ENCODE measurements around the gene ACAN.

Gene ACAN

DNA sequence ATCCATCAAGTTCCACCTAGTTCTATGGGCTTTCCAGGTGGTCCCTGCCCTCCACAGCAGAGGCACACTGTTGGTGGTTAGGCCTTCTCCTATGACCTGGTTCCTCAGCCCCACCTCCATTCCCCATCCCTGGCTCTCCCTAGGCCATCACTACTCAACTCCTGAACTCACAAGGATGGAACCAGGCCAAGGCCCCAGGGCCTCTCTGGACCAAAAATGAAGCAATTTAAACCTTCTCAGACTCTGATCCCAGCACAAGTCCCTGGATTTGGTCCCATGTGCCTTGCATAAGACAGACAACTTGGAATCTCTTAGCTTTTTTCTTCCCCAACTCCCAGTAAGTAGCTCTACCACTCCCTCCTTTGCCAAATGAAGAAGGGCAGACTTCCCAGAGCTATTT, 14.4 kb upstream of the ACAN start:
- H3K4me3 ChIP-seq (ENCODE audit: low read length), result no peak overlapping the region
- DNase-seq (ENCODE audit: low read depth), result no peak
- TF ChIP-seq, protein P1, sequence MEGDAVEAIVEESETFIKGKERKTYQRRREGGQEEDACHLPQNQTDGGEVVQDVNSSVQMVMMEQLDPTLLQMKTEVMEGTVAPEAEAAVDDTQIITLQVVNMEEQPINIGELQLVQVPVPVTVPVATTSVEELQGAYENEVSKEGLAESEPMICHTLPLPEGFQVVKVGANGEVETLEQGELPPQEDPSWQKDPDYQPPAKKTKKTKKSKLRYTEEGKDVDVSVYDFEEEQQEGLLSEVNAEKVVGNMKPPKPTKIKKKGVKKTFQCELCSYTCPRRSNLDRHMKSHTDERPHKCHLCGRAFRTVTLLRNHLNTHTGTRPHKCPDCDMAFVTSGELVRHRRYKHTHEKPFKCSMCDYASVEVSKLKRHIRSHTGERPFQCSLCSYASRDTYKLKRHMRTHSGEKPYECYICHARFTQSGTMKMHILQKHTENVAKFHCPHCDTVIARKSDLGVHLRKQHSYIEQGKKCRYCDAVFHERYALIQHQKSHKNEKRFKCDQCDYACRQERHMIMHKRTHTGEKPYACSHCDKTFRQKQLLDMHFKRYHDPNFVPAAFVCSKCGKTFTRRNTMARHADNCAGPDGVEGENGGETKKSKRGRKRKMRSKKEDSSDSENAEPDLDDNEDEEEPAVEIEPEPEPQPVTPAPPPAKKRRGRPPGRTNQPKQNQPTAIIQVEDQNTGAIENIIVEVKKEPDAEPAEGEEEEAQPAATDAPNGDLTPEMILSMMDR (IDR thresholded peaks at IDR 0.05; ENCODE audit: insufficient read depth, low read depth, low read length, missing control alignments), result no peak

DNA sequence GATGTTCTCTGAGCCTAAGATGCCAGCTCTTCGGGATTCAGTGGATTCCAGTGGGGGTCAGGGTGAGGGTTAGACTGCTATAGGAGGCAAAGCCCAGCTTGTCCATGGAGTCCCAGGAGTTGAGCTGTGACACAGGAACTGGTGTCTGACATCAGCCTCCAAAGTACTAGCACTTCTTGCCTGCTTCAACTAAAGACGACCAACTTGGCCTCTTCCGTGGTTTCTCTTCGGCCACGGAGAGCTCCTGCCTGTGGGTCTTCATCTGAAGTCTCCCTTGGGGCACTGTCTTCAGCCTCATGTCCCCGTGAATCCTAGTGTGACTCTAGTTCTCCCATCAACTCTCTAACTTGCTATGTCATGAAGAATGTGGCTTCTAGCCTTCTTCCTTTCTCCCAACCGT, 12.8 kb upstream of the ACAN start:
- no peak for DNase-seq (ENCODE audit: low read depth)
- no peak overlapping the region for H3K4me3 ChIP-seq (ENCODE audit: low read length)
- TF ChIP-seq, protein P1 (IDR thresholded peaks at IDR 0.05; ENCODE audit: insufficient read depth, low read depth, low read length, missing control alignments), result no peak

DNA sequence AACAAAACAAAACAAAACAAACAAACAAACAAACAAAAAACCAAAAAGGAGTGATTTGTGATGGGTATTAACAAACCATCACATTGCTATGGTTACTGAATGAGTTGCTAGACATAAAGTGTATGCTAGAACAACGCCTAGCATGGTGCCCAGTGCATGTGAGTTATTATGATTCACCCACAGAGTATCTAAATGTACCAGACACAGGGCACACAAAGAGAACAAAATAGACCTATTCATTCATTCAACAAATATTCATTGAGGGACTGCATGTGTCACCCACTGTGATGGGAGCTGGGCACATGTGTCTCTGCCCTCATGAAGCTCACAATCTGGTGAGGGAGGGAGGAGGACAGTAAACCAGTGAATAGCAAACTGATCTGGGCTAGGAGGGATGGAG, 11.6 kb upstream of the ACAN start:
- TF ChIP-seq, protein P1 (IDR thresholded peaks at IDR 0.05; ENCODE audit: insufficient read depth, low read depth, low read length, missing control alignments), result no peak
- DNase-seq (ENCODE audit: low read depth), result peak; percentile 36
- H3K4me3 ChIP-seq (ENCODE audit: low read length), result no peak overlapping the region

DNA sequence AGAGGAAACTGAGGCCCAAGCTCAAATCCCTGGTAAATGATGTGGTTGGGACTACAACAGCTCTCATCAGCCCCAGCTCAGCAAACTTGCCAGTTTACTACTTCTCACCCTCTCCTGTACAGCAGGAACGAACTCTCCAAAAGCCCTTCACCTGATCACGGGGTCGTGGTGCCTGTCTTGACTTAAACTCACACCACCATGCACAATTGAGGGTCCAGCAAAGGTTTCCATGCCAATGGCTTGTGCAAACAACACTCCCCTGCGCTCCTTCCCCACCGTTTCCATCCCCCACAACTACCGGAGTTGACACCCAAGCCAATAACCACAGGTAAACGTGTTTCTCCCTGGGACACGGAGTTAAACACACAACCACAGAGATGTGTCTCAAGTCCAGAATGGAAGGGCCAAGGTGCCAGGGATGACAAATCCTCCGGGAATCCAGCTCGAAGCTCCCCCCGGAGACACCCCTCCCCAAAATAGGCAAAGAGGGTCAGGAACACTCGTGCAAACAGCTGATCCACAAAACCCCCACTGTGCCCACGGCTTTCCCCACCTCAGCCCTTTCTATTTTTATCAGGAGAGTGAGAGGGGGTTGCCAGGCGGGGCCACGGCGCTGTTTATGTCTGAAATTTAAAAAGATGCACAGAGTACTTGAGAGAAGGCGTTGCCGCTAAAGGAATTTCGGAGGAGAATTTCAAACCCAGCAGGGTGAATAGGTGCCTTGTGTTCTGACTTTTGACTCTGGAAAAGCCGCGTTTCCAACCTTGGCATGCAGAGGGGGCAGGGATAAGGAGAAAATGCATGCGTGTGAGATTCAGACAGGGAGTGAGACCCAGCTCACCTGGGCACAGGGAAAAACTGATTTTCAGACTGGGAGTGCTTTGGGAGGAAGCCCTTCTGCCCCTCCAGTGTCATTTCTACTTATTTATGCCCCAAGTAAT, 10.6 kb upstream of the ACAN start:
- no peak for DNase-seq (ENCODE audit: low read depth)
- TF ChIP-seq, protein P1 (IDR thresholded peaks at IDR 0.05; ENCODE audit: insufficient read depth, low read depth, low read length, missing control alignments), result no peak
- no peak overlapping the region for H3K4me3 ChIP-seq (ENCODE audit: low read length)

DNA sequence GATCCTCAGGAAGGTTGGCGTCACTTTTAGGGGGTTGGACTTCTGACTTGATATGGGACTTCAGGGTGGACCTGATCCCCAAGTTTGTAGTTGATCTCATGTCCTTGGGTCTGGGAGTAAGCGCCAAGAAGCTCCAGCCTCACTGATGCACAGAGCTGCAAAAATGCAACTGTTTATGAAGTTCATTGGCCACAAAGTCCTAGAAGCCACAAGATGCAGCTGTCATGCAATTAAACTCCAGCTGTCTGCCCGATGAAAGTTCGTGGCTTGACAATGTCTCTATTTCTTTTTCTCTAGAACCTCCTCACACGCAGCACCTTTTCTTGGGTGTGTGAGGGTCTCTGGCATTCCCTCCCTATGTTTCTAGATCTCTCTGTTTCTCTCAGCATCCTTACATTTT, 9.2 kb upstream of the ACAN start:
- TF ChIP-seq, protein P1 (IDR thresholded peaks at IDR 0.05; ENCODE audit: insufficient read depth, low read depth, low read length, missing control alignments), result no peak

DNA sequence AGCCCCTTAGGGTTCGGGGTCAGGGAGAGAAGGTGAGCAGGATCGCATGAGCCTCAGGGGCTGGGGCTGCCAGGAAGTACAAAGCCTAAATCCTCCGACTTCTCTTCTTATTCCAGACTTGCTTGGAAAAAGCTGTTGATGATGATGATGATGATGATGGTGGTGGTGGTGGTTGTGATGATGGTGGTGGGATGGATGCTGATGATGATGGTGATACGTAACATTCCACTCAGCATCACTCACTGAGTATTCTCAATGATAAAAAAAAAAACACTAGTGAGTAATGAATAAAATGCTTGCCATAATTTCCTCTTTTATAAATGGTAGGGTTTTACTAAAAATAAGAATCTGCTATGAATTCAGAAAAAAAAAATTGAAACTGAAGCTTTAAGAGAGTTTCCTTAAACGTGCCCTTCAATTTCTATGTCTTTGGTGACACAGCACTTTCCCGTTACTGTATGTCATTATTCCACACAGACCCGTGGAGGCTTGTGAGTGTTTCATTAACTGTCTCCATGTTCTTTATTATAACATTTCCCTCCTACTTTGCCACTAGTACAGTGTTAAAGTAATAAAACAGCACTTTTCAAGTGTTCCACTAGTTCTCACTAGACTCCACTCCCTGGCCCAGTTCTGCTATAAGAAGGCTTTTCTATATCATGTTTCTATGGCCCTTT, 5.4 kb upstream of the ACAN start:
- TF ChIP-seq, protein P1 (IDR thresholded peaks at IDR 0.05; ENCODE audit: insufficient read depth, low read depth, low read length, missing control alignments), result no peak
- H3K4me3 ChIP-seq (ENCODE audit: low read length), result no peak overlapping the region
- DNase-seq (ENCODE audit: low read depth), result no peak

More for the DNA sequence above, 9.2 kb upstream of the ACAN start:
- no peak overlapping the region for H3K4me3 ChIP-seq (ENCODE audit: low read length)
- DNase-seq (ENCODE audit: low read depth), result no peak

Measured in epithelial cell of esophagus (primary cell).